Upper lobe of left lung (tissue), 6 donors: ENCODE measurements around the gene CNOT6L. TPM values are rescaled to one million over a fixed set of nuclear protein-coding genes. Genes with fewer than 3 reads are reported as not detected.
A peak's percentile ranks its signal among the peaks of the same experiment; 100 is the strongest.

Experiments used
- ATAC-seq, 2 donors: fragments of 200-7000 bp; cut with Tn5 transposase; one replicate each; pipeline ENCODE4 v1.9.1; 2022; ENCODE audit warnings: mild to moderate bottlenecking in 2 of 2, moderate library complexity in 2 of 2; ENCODE audit not compliant: low FRiP score in 2 of 2
- DNase-seq, 2 donors: peaks; one replicate each; pipeline ENCODE4 v3.0.0-alpha.2; 2019 to 2020
- H3K27ac ChIP-seq, 4 donors: fragments of 200-600 bp; sonication (generic); one replicate each; pipeline ENCODE4 v1.5.1; 2016 to 2019
- H3K27me3 ChIP-seq, 4 donors: fragments of 200-600 bp; sonication (generic); one replicate each; pipeline ENCODE4 v1.5.1; 2017 to 2019
- H3K36me3 ChIP-seq, 4 donors: fragments of 200-600 bp; sonication (generic); one replicate each; pipeline ENCODE4 v1.5.1; 2016 to 2019
- H3K4me1 ChIP-seq, 4 donors: fragments of 200-600 bp; sonication (generic); one replicate each; pipeline ENCODE4 v1.5.1; 2018 to 2019
- H3K4me3 ChIP-seq, 4 donors: fragments of 200-600 bp; sonication (generic); one replicate each; pipeline ENCODE4 v1.5.1; 2017 to 2019; ENCODE audit warnings: mild to moderate bottlenecking in 2 of 4, moderate library complexity in 1 of 4
- H3K9me3 ChIP-seq, 4 donors: fragments of 200-600 bp; sonication (generic); one replicate each; pipeline ENCODE4 v1.5.1; 2018 to 2019
- EP300 ChIP-seq, 4 donors: sonication (generic); formaldehyde crosslinking; IDR thresholded peaks; one replicate each; pipeline ENCODE4 v1.5.1; 2017; ENCODE audit warnings: antibody characterized with exemption in 4 of 4, control low read depth in 2 of 4
- POLR2A ChIP-seq, 4 donors: fragments of 450-650 bp; IDR thresholded peaks; one replicate each; pipeline ENCODE4 v1.5.1; 2016 to 2017; ENCODE audit warnings: antibody characterized with exemption in 4 of 4, mild to moderate bottlenecking in 2 of 4
- POLR2AphosphoS5 ChIP-seq, 2 donors: sonication (generic); formaldehyde crosslinking; IDR thresholded peaks; one replicate each; pipeline ENCODE4 v1.5.1; 2017; ENCODE audit warnings: antibody characterized with exemption in 2 of 2
- WGBS, 2 donors: methylation state at CpG; one replicate each; pipeline ENCODE4 v1.1.5; 2017 to 2018; 5-methylcytosine and 5-hydroxymethylcytosine counted together
- total RNA-seq, 6 donors: library from RNA; depleted of rRNA in 4 of 6; stranded (reverse); fragments of >200 nt in 4 of 6; gene quantifications; one replicate each; pipeline versions ENCODE4 v1.1.0 to v1.2.1, GENCODE V29; 2016 to 2021
- TF ChIP-seq, protein P1 (sequence below), 6 experiments: fragments of 450-650 bp in 4 of 6; fragments of 200-600 bp in 2 of 6; sonication (generic) in 2 of 6; IDR thresholded peaks; one replicate each; pipeline ENCODE4 v1.5.1; 2016 to 2019; ENCODE audit warnings: antibody characterized with exemption in 6 of 6
- donor health status: DM: no; HTN: no; CAD: no; lungs with moderate emphysema.
- donor health status: DM: no; HTN: yes; CAD: no; lungs with severe emphysema.

CNOT6L gene
- total RNA-seq, 6 donors from 2014 or later = 16.8 to 61.0 (median 39.1) TPM

GRCh38 chr4:77701121-77701520 is 118.0 kb downstream of the CNOT6L start:
- Histone ChIP-seq H3K4me1 (no peaks in the 10 kb centered on the region), H3K9me3 (no peaks in the 10 kb centered on the region), H3K4me3 (no peak overlapping the region), H3K27ac (no peak overlapping the region), H3K36me3 (no peaks in the 10 kb centered on the region), H3K27me3 (no peaks in the 10 kb centered on the region)
- TF ChIP-seq EP300 (IDR thresholded peaks at IDR 0.05) = no peak
- TF ChIP-seq POLR2AphosphoS5 (IDR thresholded peaks at IDR 0.05) = no peak
- TF ChIP-seq, protein P1, sequence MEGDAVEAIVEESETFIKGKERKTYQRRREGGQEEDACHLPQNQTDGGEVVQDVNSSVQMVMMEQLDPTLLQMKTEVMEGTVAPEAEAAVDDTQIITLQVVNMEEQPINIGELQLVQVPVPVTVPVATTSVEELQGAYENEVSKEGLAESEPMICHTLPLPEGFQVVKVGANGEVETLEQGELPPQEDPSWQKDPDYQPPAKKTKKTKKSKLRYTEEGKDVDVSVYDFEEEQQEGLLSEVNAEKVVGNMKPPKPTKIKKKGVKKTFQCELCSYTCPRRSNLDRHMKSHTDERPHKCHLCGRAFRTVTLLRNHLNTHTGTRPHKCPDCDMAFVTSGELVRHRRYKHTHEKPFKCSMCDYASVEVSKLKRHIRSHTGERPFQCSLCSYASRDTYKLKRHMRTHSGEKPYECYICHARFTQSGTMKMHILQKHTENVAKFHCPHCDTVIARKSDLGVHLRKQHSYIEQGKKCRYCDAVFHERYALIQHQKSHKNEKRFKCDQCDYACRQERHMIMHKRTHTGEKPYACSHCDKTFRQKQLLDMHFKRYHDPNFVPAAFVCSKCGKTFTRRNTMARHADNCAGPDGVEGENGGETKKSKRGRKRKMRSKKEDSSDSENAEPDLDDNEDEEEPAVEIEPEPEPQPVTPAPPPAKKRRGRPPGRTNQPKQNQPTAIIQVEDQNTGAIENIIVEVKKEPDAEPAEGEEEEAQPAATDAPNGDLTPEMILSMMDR (IDR thresholded peaks at IDR 0.05) = no peak
- no peak for TF ChIP-seq POLR2A (IDR thresholded peaks at IDR 0.05)
- DNase-seq (no peak), ATAC-seq (no peak)
- WGBS, 2 donors = 63 to 93% methylated on average over 2 of the region's 2 CpGs

GRCh38 chr4:77699731-77700210 is 119.4 kb downstream of the CNOT6L start:
- H3K4me3 ChIP-seq = no peak overlapping the region
- no peak for TF ChIP-seq EP300 (IDR thresholded peaks at IDR 0.05)
- TF ChIP-seq POLR2A (IDR thresholded peaks at IDR 0.05) = no peak
- no peak for TF ChIP-seq POLR2AphosphoS5 (IDR thresholded peaks at IDR 0.05)
- TF ChIP-seq, protein P1 (IDR thresholded peaks at IDR 0.05) = no peak
- H3K36me3 ChIP-seq = no peaks in the 10 kb centered on the region
- 44 to 49% methylated on average over 3 of the region's 3 CpGs for WGBS, 2 donors
- H3K9me3 ChIP-seq = no peaks in the 10 kb centered on the region
- no peaks in the 10 kb centered on the region for H3K4me1 ChIP-seq
- no peaks in the 10 kb centered on the region for H3K27me3 ChIP-seq
- no peak for DNase-seq
- ATAC-seq = no peak
- H3K27ac ChIP-seq = no peak overlapping the region

DNA sequence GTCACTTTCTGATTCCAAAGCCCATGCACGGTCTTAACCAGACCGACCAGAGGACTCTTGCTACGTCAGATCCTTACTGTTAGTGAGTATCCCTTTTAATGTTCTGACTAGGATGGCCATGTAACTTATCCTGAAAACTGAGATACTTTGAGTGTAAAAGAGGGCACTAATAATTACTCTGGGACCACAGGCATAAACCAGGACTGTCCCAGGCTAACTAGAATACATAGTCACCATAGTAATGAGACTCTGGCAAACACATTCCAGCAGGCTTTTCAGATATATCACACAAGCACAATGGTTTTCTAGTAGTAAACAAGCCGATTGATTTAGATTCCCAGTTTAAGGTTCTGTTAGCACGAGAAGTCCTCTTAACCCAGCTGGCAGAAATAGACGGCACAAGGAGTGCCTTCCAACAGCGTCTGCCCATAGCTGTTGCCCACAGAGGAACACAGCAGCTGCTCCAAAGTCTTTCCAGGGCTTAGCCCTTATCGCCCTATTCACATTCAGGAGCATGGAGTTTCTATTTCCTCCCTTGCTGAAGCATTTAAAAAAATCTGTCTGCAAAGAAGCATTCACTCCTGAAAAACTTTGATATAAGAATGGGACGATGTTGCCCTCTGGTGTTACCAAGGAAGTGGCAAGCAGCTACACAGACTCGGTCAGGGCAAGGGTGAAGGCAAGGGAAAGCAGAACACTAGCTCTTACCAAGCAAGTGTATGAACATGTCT is 121.1 kb downstream of the CNOT6L start:
- H3K36me3 ChIP-seq = no peaks in the 10 kb centered on the region
- H3K4me3 ChIP-seq = no peak overlapping the region
- ATAC-seq = peak; percentile 51 to 78
- no peaks in the 10 kb centered on the region for H3K9me3 ChIP-seq
- no peak overlapping the region for H3K27ac ChIP-seq
- TF ChIP-seq, protein P1 (IDR thresholded peaks at IDR 0.05) = peak in 4 of 6 experiments; percentile 24 to 36 (median 31)
- no peak for TF ChIP-seq POLR2A (IDR thresholded peaks at IDR 0.05)
- H3K4me1 ChIP-seq = no peaks in the 10 kb centered on the region
- no peaks in the 10 kb centered on the region for H3K27me3 ChIP-seq
- no peak for DNase-seq
- WGBS, 2 donors = 50 to 56% methylated on average over 10 of the region's 10 CpGs

DNA sequence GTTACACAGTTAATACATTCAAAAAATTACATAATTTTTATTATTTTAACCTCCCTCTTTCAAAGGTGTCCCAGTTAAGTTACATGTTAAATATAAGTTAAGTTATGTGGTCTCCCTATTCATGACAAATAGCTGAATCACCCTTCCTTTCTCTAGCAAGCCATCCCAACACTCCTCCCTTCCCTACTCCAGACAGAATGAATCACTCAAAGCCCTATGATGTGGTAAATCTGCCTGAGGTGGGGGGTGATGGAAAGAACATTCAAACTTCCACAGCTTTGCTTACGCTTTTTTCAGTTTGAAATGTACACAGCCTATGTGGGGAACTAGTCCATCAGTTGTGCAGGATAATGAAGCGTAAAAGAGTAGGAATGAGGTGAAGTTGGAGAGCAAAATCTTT is 123.4 kb downstream of the CNOT6L start:
- Histone ChIP-seq H3K36me3 (no peaks in the 10 kb centered on the region), H3K9me3 (no peaks in the 10 kb centered on the region), H3K27ac (no peak overlapping the region), H3K4me3 (no peak overlapping the region), H3K27me3 (no peaks in the 10 kb centered on the region), H3K4me1 (no peaks in the 10 kb centered on the region)
- TF ChIP-seq POLR2AphosphoS5 (IDR thresholded peaks at IDR 0.05) (no peak), POLR2A (IDR thresholded peaks at IDR 0.05) (no peak), EP300 (IDR thresholded peaks at IDR 0.05) (no peak)
- TF ChIP-seq, protein P1 (IDR thresholded peaks at IDR 0.05) = no peak
- no peak for DNase-seq
- 87 to 98% methylated on average over 2 of the region's 2 CpGs for WGBS, 2 donors
- ATAC-seq = no peak
